GM18519 (cell line): ENCODE results near the gene DDX52.

Experiments used
- ATAC-seq: cut with Tn5 transposase; IDR thresholded peaks from one replicate; pipeline ENCODE4 v1.9.1; 2021; ENCODE audit warnings: mild to moderate bottlenecking, moderate library complexity; ENCODE audit not compliant: unreplicated experiment, low FRiP score

DDX52 gene

DNA sequence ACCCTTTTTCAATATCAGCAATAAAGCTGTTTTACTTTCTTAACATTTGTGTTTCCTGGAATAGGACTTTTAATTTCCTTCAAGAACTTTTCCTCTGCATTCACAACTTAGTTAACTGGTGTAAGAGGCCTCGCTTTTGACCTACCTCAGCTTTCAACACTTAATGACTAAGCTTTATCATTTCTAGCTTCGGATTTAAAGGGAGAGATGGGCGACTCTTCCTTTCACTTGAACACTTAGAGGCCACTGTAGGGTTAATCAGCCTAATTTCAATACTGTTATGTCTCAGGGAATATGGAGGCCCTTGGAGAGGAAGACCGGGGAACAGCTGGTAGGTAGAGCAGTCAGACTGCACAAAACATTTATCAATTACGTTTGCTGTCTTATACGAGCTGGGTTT lies 38.7 kb downstream of the DDX52 start:
- ATAC-seq: no peak

DNA sequence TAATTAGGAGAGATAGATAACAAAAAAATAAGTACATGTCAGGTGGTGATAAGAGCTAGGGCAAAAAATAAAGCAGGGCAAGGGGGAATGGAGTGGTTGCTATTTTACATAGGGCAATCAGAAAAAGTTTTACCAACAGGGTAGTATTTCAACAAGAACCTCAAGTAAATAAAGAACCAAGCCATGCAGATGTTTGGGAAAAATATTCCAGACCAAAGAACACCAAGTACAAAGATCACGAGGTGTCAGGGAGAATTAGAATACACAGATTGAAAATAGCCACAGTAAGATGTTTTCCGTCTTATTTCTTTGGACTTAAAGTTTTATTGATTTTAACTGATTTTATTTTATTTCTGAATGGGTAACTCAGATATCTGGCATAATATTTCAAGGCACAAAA lies 45.1 kb downstream of the DDX52 start:
- ATAC-seq: no peak

DNA sequence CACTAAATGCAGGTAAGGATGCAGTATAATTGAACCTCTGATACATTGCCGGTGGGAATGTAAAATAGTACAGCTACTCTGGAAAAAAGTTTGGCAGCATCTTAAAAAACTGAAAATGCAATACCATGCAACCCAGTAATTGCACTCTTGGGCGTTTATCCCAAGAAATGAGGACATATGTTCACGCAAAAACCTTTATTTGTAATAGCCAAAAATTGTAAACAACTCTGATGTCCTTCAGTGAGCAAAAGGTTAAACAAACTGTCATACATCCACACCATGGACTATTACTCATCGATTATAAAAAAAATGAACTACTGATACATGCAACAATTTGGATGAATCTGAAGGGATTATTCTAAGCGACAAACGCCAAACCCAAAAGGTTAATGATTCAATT lies 51.0 kb downstream of the DDX52 start:
- no peak for ATAC-seq

DNA sequence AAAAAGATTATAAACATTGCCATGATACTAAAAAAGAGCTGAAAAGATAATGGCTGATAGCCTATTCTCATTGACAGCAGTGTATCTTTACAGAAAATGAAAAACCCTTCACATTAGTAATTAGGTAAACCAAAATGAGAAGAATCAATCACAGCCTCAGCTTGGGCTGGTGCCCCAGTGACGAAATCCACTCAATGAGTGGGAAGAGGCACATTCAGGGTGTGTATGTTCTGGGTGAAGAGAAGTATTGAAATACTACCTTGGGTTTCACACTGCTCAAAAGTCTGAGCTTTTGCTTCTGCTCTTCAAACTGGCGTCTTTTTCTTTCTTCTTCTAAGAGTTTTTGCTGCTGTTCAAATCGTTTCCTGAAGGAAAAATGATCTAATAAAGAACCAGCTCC lies 58.2 kb downstream of the DDX52 start:
- no peak for ATAC-seq

DNA sequence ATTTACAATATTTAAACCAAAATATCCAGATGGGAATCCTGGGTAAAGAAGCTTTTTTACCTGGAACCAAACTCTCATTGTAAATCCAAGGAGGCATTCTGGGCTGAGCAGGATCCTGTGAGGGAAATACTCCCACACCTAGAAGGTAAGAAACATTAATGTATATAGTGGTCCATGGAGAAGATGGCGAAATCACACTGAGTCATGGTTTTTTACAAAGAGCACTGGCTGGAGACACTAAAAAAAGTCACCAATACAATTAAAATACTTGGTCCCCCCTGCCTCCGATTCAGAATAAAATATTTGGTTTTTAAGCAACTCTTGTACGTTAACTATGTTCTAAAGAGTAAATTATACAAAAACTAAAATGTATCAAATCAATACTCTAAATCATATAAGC lies 67.0 kb downstream of the DDX52 start:
- ATAC-seq: no peak

DNA sequence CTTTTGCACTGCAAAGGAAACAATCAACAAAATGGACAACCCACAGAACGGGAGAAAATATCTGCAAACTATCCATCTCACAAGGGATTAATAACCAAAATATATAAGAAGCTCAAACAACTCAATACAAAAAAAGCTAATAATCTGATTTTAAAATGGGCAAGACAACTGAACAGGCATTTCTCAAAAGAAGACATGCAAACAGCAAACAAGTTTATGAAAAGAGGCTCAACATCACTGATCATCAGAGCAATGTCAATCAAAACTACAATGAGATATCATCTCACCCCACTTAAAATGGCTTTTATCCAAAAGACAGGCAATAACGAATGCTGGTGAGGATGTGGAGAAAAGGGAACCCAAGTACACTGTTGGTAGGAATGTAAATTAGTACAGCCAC lies 68.8 kb downstream of the DDX52 start:
- no peak for ATAC-seq

DNA sequence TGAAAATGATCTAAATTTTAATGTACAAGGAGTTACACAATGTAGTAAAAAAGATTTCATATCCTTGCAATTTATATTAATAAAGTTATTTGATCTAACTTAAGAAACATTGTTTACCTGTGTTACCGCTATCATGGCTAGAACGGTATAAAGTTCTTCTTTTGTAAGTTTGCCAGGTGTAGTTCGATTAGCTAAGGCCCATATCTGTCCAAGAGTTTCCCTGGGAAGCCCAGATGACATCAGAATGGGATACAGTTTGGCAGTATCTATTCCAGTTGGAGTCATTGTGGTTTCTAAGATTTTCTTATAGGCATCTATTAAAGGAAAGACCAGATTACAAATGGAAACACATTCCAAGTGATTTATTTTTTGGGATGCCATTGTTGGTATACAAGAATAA lies 71.6 kb downstream of the DDX52 start:
- no peak for ATAC-seq

DNA sequence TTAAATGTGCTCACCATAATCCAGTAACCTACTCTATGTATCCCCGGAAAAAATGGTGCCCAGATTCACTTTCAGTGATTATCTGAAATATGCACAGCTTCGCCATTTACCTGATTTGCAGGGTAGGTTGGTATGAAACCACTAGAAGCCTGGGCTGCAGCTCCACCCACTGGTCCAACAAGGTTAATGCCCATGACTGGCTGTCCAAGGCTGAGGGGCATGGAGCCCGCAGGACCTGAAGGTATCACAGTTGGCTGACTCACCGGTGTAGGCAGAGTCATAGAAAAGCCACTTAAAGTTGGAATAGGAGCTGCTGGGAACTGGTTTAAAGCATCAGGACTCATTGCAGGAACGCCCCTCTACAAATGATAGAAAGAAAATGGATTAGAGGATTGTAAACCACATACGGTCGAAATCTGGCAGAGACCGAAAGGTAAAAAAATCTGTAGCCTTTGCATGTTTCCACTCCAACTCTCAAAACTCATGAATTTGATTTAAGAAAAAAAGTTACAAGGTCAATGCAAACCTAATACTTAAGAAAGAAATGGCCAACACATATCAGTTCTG lies 72.6 kb downstream of the DDX52 start:
- ATAC-seq: no peak

DNA sequence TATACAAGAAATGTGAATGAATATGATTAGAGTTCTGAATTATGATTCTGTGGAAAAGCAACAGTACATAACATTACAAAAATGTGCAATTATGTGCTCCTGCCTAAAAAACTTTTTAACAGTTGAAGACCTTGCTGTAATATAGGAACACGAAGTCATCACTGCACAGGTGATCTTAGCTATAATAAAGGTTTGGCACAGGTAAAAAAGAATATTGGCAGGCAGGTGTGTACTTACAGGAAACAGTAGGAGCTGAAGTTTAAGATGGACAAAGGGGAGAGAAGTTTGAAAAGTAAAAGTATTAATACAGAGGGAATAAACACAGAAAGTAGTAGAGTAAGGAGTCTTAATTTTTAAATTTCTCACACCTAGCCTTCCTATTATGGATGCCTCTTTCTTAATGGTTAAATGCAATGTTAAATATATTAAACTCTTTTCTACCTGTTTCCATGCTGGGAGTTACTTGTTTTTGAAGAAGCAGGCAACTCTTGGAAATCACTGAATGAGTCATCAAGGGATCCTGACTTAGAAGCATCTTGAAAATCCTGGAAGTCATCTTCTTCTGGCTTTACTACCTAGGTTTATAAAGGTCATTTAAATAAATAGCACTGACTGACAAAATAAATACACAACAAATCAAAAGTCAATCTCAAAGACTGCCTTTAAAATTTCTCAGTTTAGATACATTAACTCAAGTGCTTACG lies 74.7 kb downstream of the DDX52 start:
- no peak for ATAC-seq

DNA sequence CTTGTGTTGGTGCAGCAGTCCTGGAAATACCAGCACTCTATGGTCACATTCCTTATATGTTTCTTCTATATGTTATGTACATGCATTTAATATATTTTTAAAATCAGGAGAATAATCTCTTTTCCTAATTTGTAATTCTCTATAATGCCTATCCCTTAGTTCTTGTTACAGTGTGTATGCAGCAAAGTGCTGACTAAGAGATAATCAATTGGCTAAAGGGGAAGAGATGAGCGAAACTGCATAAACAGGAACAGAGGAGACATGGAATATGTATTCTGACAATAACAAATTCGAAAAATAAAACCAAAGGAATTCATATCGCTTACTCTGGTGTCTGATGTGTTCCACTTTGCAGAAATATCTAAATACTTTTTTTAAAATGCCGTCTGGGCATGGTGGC lies 75.7 kb downstream of the DDX52 start:
- ATAC-seq: no peak

DNA sequence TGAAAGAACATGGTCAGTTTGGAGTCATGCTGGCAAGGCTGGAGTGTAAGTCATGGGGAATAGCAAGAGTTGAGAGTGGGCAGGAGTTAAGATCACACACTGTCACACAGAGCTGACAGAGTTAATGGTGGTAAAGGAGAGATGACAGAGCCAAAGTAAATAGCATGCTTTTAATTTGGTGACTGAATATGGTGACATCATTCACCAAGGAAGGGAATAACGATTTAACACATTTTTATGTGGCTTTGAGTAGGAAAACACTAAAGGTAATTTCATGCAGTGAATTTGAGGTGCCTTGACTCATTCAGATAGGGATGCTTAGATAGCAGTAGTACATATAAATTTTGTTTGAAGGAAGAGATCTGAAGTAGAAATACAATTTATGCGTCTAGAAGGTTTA lies 76.1 kb downstream of the DDX52 start:
- ATAC-seq: no peak

DNA sequence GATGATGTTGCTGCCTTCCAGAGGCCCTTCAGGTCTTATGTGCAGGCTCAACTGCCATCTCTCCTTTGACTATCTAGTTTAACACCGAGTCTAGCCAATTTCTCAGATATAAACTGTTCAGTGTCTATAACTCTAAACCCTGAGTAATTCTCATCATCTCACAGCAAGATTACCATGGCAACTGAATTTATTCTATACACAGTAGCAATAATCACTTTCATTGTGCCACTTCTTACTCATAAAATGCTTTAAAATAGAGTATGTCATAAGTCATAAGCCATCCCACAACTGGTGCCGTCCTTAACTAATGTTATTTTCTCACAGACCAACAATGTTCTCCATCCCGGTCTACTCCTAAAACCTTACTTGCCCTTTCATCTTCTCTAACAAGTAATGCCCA lies 79.0 kb downstream of the DDX52 start:
- ATAC-seq: no peak

DNA sequence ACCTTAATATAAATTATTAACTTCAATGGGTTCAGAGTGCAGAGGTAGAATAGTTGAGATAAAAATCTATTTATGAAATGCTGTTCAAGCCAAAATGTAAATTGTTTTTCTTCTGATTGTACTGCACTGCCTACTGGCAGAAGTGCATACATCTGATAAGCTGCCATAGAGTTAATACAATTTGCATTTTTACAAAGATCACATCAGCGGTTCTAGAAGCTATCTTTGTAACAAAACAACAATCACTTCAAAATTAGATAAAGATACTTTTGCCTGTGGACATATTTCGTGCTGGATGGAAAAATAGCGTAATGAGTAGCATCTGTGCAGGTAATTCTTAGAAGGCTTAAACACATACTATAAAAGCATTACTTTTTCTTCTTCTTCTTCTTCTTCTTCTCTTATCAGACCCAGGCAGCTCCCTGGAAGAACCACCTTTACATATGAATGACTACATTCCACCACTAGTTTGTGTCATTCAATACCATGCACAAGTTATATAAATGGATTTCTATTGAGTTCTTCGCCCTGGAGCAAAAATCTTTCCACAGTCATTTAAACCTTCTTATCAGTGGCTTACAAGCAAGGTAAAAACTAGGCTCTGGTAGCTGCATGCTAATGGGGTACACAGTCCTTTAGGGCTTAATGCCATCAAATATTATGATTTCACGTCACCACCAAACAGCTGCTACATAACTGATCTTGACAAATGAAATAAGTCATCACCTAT lies 81.1 kb downstream of the DDX52 start:
- no peak for ATAC-seq
